GM18526 (cell line): Measurements from ENCODE around the gene CMTM8.

Experiments
- POLR2A ChIP-seq: IDR thresholded peaks from 3 replicates; pipeline ENCODE4 v1.6.1; 2011; ENCODE audit not compliant: insufficient read length; ENCODE audit errors: extremely low read depth

The CMTM8 gene

DNA sequence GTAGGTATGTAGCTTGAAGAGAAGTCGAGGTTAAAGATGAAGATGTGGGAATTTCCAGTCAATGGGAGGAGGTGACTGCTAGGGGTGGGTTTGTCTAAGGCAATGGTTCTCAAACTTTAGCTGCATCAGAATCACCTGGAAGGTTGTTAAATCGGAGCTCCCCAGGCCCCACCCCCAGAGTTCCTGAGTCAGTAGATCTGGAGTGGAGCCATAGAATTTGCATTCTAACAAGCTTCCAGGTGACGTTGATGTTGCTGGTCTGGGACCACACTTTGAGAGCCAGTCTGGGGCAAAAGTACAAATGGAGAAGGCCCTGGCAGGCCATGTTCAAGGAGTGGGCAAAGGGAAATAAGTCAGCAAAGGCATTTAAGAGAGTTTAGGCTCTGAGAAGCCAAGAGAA is 69.1 kb downstream of the CMTM8 start:
- no peak for TF ChIP-seq POLR2A

- TF ChIP-seq POLR2A: no peak
Observed at GRCh38 chr3:32308378-32308777, 69.9 kb downstream of the CMTM8 start.

- no peak for TF ChIP-seq POLR2A
Observed at GRCh38 chr3:32309654-32310242, 71.3 kb downstream of the CMTM8 start.

DNA sequence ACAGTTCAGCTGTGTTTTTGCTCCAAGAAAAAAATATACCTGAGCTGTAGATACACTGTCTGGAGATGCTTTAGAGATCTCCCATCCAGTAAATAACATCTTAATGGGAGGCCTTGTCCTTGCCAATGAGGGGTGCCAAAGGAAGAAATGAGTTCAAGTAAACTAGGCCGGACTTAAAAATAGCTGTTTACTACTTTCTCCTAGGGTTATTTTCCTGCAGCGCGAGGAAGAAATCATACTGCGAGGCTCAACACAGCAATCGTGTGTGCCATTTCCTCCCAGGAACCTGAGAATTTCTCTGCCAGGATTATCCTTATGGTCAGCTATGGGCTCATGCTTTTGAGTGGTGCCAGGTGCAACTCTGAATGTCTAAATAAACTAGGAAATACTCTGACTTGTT is 71.9 kb downstream of the CMTM8 start:
- TF ChIP-seq POLR2A: no peak

DNA sequence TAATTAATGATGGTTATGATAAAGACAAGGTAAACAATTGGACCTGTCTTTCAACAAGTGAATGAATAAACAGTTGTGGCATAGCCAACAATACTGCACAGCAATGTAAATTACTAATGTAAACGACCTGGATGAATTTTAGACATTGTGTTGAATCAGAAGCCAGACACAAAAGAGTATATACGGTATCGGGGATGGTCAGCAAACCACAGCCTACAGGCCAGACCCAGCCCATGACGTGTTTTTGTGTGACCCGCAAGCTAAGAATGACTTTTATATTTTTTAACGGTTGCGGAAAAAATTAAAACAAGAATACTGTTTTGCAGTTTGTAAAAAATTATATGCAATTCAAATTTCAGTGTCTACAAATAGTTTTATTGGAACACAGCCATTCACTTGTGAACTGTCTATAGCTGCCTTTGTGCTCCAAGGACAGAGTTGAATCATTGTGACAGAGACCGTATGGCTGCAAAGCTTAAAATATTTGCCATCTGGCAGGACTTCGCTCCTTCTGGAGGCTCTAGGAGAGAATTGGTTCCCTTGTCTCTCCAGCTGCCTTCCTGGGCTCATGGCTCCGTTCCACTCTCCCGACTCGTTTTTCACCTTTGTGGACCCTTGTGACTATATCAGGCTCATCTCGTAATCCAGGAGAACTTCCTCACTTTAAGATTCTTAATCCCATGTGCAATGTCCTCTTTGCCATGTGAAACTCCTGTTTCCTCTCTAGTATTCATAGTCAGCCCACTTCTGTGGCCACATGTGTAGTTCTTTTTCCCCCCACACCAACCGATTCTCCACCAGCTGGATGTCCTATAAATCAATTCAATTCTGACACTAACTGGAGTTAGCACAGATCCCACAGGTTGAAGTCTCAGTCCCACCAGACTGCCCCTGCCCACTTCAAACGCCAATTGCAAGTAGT is 72.7 kb downstream of the CMTM8 start:
- TF ChIP-seq POLR2A: no peak

DNA sequence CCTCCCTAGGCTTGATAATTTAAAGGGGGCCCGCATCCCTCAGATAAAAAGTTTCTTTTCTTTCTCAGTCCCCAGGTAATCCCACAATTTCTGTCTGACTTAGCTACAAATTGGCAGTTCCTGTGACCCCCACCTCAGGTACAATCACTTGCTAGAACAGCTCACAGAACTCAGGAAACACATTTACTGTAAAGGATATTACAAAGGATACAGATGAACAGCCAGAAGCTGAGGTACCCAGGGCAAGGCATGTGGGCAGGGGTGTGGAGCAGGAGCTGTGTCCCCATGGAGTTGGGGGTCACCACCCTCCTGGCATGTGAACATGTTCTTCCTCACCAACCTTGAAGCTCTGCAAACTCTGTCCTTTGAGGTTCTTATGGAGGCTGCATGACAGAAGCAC is 73.8 kb downstream of the CMTM8 start:
- no peak for TF ChIP-seq POLR2A

DNA sequence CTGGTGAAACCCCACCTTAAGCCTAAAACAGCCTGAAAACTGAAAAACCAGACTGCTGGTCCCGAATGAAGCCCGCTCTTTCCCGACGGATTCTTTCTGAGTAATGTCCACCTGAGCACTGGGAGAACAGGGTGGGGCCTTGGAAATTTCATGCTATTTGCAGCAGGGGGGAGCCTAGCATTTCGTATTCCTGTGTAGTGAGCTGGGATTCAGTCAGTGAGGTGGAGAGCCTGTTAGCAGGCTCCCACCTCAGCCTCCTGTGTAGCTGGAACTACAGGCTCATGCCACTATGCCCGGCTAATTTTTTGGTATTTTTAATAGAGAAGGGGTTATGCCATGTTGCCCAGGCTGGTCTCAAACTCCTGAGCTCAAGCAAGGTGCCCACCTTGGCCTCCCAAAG is 74.7 kb downstream of the CMTM8 start:
- TF ChIP-seq POLR2A: no peak

- TF ChIP-seq POLR2A: no peak
Observed at GRCh38 chr3:32313723-32314473, 75.4 kb downstream of the CMTM8 start.

GRCh38 chr3:32315441-32315840 is 77.0 kb downstream of the CMTM8 start:
- TF ChIP-seq POLR2A: no peak

DNA sequence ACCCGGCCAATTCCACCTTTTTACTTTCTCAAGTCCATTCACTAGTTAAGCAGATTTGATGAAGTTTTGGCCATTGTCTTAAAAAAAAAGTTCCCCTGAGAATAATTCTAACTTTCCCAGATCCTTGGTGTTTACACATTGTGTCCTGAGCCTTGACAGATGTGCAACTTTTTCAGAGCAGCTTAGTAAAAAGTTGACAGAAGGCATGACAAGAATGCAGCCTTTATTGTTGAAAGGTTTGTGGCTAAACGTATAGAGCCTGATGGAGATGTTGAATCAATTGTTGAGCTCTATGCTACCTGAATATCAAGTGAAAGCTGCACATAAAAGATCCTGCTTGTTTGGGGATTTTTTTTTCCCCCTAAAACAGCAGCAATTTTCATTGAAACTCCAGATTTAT is 77.8 kb downstream of the CMTM8 start:
- no peak for TF ChIP-seq POLR2A

GRCh38 chr3:32316976-32317375 is 78.5 kb downstream of the CMTM8 start:
- TF ChIP-seq POLR2A: no peak

- no peak for TF ChIP-seq POLR2A
Observed at GRCh38 chr3:32319607-32320006, 81.1 kb downstream of the CMTM8 start.

DNA sequence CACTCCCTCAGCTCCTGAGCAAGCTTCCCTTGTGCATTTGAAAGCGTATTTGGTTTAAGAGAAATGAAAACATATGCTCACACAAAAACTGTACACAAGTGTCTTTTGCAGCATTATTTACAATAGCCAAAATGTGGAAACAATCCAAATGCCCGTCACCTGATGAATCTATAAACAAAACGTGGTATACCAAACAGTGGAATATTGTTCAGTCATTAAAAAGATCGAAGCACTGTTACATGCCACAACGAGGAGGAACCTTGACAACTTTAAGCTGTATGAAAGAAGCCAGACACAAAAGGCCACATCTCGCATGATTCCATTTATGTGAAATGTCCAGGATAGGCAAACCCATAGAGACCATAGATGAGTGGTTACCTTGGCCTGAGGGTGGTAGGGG is 81.6 kb downstream of the CMTM8 start:
- no peak for TF ChIP-seq POLR2A

- no peak for TF ChIP-seq POLR2A
Observed at GRCh38 chr3:32321095-32321790, 82.8 kb downstream of the CMTM8 start.

DNA sequence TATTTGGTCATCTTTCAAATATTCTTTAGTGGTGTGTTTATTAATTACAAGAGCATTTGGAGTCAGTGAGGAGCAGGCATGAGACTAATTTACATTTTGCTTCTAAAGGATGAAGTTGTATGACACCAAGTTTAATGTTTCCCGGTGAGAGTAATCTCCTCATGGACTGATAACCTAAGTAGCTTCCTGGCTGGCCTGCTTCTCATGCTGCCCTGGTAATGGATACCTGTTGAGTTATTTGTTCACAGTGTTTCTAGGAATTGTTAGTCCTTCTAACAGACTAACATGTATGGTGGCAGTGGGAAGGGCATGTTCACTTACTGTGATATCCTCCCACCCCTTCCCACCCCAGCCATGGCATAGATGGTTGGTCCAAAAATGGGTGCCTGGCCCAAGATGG is 83.8 kb downstream of the CMTM8 start:
- no peak for TF ChIP-seq POLR2A
